ENCODE measurements around the gene KIF6.

The KIF6 gene

GRCh38 chr6:39388606-39389483 is 336.4 kb downstream of the KIF6 start:
- DNase-seq (ENCODE audit: low spot score in 2 of 2) (no peak), ATAC-seq (ENCODE audit: low read depth) (peak; percentile 37)
- Mint-ChIP-seq H3K4me3 (no peak overlapping the region), H3K27ac (no peak overlapping the region), H3K4me1 (peaks cover 8% of the 10 kb centered on the region), H3K9me3 (no peaks in the 10 kb centered on the region), H3K36me3 (no peaks in the 10 kb centered on the region), H3K27me3 (peaks cover 16% of the 10 kb centered on the region)

GRCh38 chr6:39387785-39388184 is 337.4 kb downstream of the KIF6 start:
- Mint-ChIP-seq H3K27me3 (peaks cover 16% of the 10 kb centered on the region), H3K36me3 (no peaks in the 10 kb centered on the region), H3K27ac (no peak overlapping the region), H3K9me3 (no peaks in the 10 kb centered on the region), H3K4me3 (no peak overlapping the region), H3K4me1 (peaks cover 8% of the 10 kb centered on the region)
- no peak for ATAC-seq (ENCODE audit: low read depth)
- DNase-seq (ENCODE audit: low spot score in 2 of 2): no peak

GRCh38 chr6:39386487-39386886 is 338.7 kb downstream of the KIF6 start:
- peaks cover 16% of the 10 kb centered on the region for H3K27me3 Mint-ChIP-seq
- no peaks in the 10 kb centered on the region for H3K36me3 Mint-ChIP-seq
- no peak overlapping the region for H3K4me3 Mint-ChIP-seq
- no peaks in the 10 kb centered on the region for H3K9me3 Mint-ChIP-seq
- peaks cover 8% of the 10 kb centered on the region for H3K4me1 Mint-ChIP-seq
- H3K27ac Mint-ChIP-seq: no peak overlapping the region
- ATAC-seq (ENCODE audit: low read depth): no peak
- DNase-seq (ENCODE audit: low spot score in 2 of 2): no peak

- H3K4me1 Mint-ChIP-seq: no peaks in the 10 kb centered on the region
- DNase-seq (ENCODE audit: low spot score in 2 of 2) (no peak), ATAC-seq (ENCODE audit: low read depth) (no peak)
- H3K27me3 Mint-ChIP-seq: peaks cover 10% of the 10 kb centered on the region
- H3K4me3 Mint-ChIP-seq: no peak overlapping the region
- H3K9me3 Mint-ChIP-seq: no peaks in the 10 kb centered on the region
- no peak overlapping the region for H3K27ac Mint-ChIP-seq
- no peaks in the 10 kb centered on the region for H3K36me3 Mint-ChIP-seq
Observed at GRCh38 chr6:39381550-39382140, 343.6 kb downstream of the KIF6 start.

- ATAC-seq (ENCODE audit: low read depth): no peak
- Mint-ChIP-seq H3K4me3 (no peak overlapping the region), H3K9me3 (no peaks in the 10 kb centered on the region), H3K4me1 (no peaks in the 10 kb centered on the region), H3K27ac (no peak overlapping the region), H3K27me3 (peaks cover 7% of the 10 kb centered on the region), H3K36me3 (no peaks in the 10 kb centered on the region)
- DNase-seq (ENCODE audit: low spot score in 2 of 2): no peak
Observed at GRCh38 chr6:39380837-39381549, 344.2 kb downstream of the KIF6 start.

- ATAC-seq (ENCODE audit: low read depth): no peak
- DNase-seq (ENCODE audit: low spot score in 2 of 2): no peak
- Mint-ChIP-seq H3K4me3 (no peak overlapping the region), H3K27me3 (peaks cover 10% of the 10 kb centered on the region), H3K9me3 (no peaks in the 10 kb centered on the region), H3K4me1 (no peaks in the 10 kb centered on the region), H3K27ac (no peak overlapping the region), H3K36me3 (no peaks in the 10 kb centered on the region)
Observed at GRCh38 chr6:39378960-39379425, 346.2 kb downstream of the KIF6 start.

- peaks cover 10% of the 10 kb centered on the region for H3K27me3 Mint-ChIP-seq
- no peak for DNase-seq (ENCODE audit: low spot score in 2 of 2)
- no peak overlapping the region for H3K27ac Mint-ChIP-seq
- H3K4me1 Mint-ChIP-seq: no peaks in the 10 kb centered on the region
- H3K9me3 Mint-ChIP-seq: no peaks in the 10 kb centered on the region
- H3K4me3 Mint-ChIP-seq: no peak overlapping the region
- ATAC-seq (ENCODE audit: low read depth): no peak
- H3K36me3 Mint-ChIP-seq: no peaks in the 10 kb centered on the region
Observed at GRCh38 chr6:39378175-39378959, 346.8 kb downstream of the KIF6 start.

GRCh38 chr6:39377539-39377950 is 347.7 kb downstream of the KIF6 start:
- no peaks in the 10 kb centered on the region for H3K36me3 Mint-ChIP-seq
- no peak for DNase-seq (ENCODE audit: low spot score in 2 of 2)
- H3K9me3 Mint-ChIP-seq: no peaks in the 10 kb centered on the region
- H3K4me1 Mint-ChIP-seq: no peaks in the 10 kb centered on the region
- ATAC-seq (ENCODE audit: low read depth): no peak
- no peak overlapping the region for H3K4me3 Mint-ChIP-seq
- H3K27ac Mint-ChIP-seq: no peak overlapping the region
- peaks cover 10% of the 10 kb centered on the region for H3K27me3 Mint-ChIP-seq

- DNase-seq (ENCODE audit: low spot score in 2 of 2): no peak
- Mint-ChIP-seq H3K36me3 (no peaks in the 10 kb centered on the region), H3K4me3 (no peak overlapping the region), H3K9me3 (no peaks in the 10 kb centered on the region), H3K4me1 (no peaks in the 10 kb centered on the region), H3K27me3 (peaks cover 10% of the 10 kb centered on the region), H3K27ac (no peak overlapping the region)
- ATAC-seq (ENCODE audit: low read depth): no peak
Observed at GRCh38 chr6:39375405-39375804, 349.8 kb downstream of the KIF6 start.

GRCh38 chr6:39370390-39370789 is 354.8 kb downstream of the KIF6 start:
- Mint-ChIP-seq H3K36me3 (no peaks in the 10 kb centered on the region), H3K9me3 (no peaks in the 10 kb centered on the region), H3K27me3 (peaks cover 15% of the 10 kb centered on the region), H3K4me1 (peaks cover 3% of the 10 kb centered on the region), H3K27ac (no peak overlapping the region), H3K4me3 (no peak overlapping the region)
- ATAC-seq (ENCODE audit: low read depth): no peak
- no peak for DNase-seq (ENCODE audit: low spot score in 2 of 2)

GRCh38 chr6:39369987-39370386 is 355.2 kb downstream of the KIF6 start:
- no peak overlapping the region for H3K27ac Mint-ChIP-seq
- no peak for ATAC-seq (ENCODE audit: low read depth)
- no peak overlapping the region for H3K4me3 Mint-ChIP-seq
- peaks cover 3% of the 10 kb centered on the region for H3K4me1 Mint-ChIP-seq
- no peak for DNase-seq (ENCODE audit: low spot score in 2 of 2)
- no peaks in the 10 kb centered on the region for H3K9me3 Mint-ChIP-seq
- no peaks in the 10 kb centered on the region for H3K36me3 Mint-ChIP-seq
- peaks cover 14% of the 10 kb centered on the region for H3K27me3 Mint-ChIP-seq

GRCh38 chr6:39367700-39368099 is 357.5 kb downstream of the KIF6 start:
- no peak for DNase-seq (ENCODE audit: low spot score in 2 of 2)
- Mint-ChIP-seq H3K4me3 (no peak overlapping the region), H3K27me3 (peaks cover 15% of the 10 kb centered on the region), H3K9me3 (no peaks in the 10 kb centered on the region), H3K27ac (no peak overlapping the region), H3K4me1 (peaks cover 3% of the 10 kb centered on the region), H3K36me3 (no peaks in the 10 kb centered on the region)
- ATAC-seq (ENCODE audit: low read depth): no peak

- no peak for ATAC-seq (ENCODE audit: low read depth)
- Mint-ChIP-seq H3K4me1 (peaks cover 5% of the 10 kb centered on the region), H3K9me3 (no peaks in the 10 kb centered on the region), H3K27me3 (peaks cover 15% of the 10 kb centered on the region), H3K4me3 (no peak overlapping the region), H3K36me3 (no peaks in the 10 kb centered on the region), H3K27ac (no peak overlapping the region)
- DNase-seq (ENCODE audit: low spot score in 2 of 2): no peak
Observed at GRCh38 chr6:39366931-39367618, 358.1 kb downstream of the KIF6 start.
